RWPE1 (cell line): ENCODE results near the gene SYNDIG1.

Experiments used
- CTCF ChIA-PET: fragments of 350-600 bp; sonication (Branson Sonifier 250); formaldehyde crosslinking; extraction: SDS; loops from one replicate; lab custom pipeline; 2021; lab: Yijun Ruan, JAX
- POLR2A ChIA-PET: fragments of 400-600 bp; formaldehyde crosslinking; extraction: SDS; loops from one replicate; lab custom pipeline; 2020; ENCODE audit warnings: antibody characterized with exemption; ENCODE audit not compliant: low non-redundant PET; lab: Yijun Ruan, JAX
- DNase-seq: peaks from one replicate; pipeline ENCODE4 v3.0.0; 2012; ENCODE audit warnings: low spot score
- H3K27ac ChIP-seq: fragments of 450-650 bp; 2 replicates; pipeline ENCODE4 v1.5.1; 2017
- CTCF ChIP-seq: fragments of 450-650 bp; conservative IDR thresholded peaks from 2 replicates; pipeline ENCODE4 v1.5.1; 2017; ENCODE audit warnings: low read depth, mild to moderate bottlenecking

The SYNDIG1 gene

GRCh38 chr20:24530131-24530680 lies 60.8 kb downstream of the SYNDIG1 start:
- ChIA-PET CTCF (no interaction called here), POLR2A (no interaction called here)
- DNase-seq, result no peak
- H3K27ac ChIP-seq, result no peak overlapping the region
- TF ChIP-seq CTCF, result no peak

- no peak overlapping the region for H3K27ac ChIP-seq
- no peak for DNase-seq
- CTCF ChIA-PET, result no interaction called here
- no peak for TF ChIP-seq CTCF
- POLR2A ChIA-PET, result no interaction called here
Observed at GRCh38 chr20:24531202-24531601, 61.8 kb downstream of the SYNDIG1 start.

GRCh38 chr20:24531631-24532419 lies 62.4 kb downstream of the SYNDIG1 start:
- CTCF ChIA-PET, result no interaction called here
- no peak overlapping the region for H3K27ac ChIP-seq
- DNase-seq, result no peak
- POLR2A ChIA-PET, result no interaction called here
- TF ChIP-seq CTCF, result no peak

- H3K27ac ChIP-seq, result no peak overlapping the region
- POLR2A ChIA-PET, result no interaction called here
- TF ChIP-seq CTCF, result no peak
- CTCF ChIA-PET, result no interaction called here
- no peak for DNase-seq
Observed at GRCh38 chr20:24533449-24533848, 64.0 kb downstream of the SYNDIG1 start.

GRCh38 chr20:24534282-24534681 lies 64.9 kb downstream of the SYNDIG1 start:
- no peak overlapping the region for H3K27ac ChIP-seq
- DNase-seq, result no peak
- POLR2A ChIA-PET, result no interaction called here
- no peak for TF ChIP-seq CTCF
- CTCF ChIA-PET, result no interaction called here

- ChIA-PET CTCF (no interaction called here), POLR2A (no interaction called here)
- TF ChIP-seq CTCF, result no peak
- H3K27ac ChIP-seq, result no peak overlapping the region
- no peak for DNase-seq
Observed at GRCh38 chr20:24535941-24536730, 66.7 kb downstream of the SYNDIG1 start.
